CMK (cell line): ENCODE measurements around the gene BCKDHB.
"Not testable (repeated sequence)": the region's sequence is repeated elsewhere in the genome, so short reads cannot be mapped to it uniquely, and the experiment has no call there.

Experiments
- DNase-seq: peaks from one replicate; pipeline ENCODE4 v3.0.0-alpha.2; 2010; ENCODE audit warnings: low read depth

Gene BCKDHB

DNA sequence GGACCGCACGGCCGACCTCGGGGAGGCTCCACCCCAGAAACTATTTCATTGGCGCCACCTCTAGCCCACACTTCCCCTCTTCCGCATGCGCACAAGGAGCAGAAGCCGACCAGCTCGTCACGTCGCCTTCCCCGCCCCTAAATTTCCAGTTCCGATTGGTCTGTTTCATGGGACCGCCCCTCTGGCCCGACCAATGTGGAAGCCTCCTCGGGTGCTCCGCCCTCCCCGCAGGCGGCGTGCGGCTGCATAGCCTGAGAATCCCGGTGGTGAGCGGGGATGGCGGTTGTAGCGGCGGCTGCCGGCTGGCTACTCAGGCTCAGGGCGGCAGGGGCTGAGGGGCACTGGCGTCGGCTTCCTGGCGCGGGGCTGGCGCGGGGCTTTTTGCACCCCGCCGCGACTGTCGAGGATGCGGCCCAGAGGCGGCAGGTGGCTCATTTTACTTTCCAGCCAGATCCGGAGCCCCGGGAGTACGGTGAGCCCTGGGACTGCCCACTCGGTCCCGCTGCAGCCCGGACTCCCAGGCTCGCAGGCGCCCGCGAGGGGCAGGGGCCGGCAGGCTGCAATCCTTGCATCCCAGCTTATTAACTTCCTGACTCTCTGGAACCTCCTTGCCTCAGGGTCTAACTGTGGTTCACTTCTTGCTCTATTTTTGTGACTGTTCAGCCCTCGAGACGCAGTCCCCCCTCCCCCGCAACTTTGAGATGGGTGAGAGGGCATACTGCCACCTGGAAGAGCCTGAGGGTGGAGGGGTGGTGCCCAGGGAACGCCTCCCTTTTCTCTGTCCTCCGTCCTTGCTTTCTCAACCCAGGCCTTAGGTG is at the start of gene BCKDHB:
TSS of gene BCKDHB (plus strand) at position 254 of the 818 bp plus-strand sequence. CDS start at position 277, 23 bp downstream.
- DNase-seq = peak; percentile 89

DNA sequence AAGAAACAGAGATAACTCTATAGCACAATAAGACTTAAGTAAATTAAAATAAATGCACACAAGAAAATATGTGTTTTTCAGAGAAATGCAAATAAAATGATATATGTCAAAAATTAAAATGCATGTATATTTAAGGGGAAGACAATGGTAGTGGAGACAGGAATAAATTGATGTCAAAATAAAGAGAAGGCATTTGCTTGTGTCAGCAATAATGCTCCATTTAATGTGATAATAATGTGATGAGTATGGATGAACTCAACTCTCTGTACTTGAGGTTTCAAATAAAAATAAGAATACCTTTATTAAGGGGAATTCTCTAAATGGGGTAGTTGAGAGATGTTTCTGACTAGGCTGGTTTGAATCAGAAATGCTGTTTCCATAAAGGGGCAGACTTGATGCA is 45.7 kb upstream of the BCKDHB start:
- DNase-seq = no peak

DNA sequence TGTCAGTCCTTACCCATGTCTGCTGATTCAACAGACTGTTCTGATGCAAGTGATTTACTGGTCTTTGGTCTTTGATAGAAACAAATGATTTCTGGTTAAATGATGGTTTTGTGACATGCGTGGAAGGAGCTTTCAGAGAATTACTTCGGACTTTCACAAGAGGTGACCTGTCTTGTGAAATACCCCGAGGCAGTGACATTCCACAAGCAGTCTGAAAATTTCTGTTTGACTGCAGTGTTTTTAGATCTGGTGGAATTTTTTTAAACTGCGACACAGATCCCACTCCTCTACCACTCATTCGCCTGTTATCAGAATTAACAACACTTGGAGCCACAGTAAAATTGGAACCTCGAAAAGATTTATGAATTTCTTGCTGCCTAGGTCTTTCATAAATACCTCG is 38.3 kb upstream of the BCKDHB start:
- DNase-seq = not testable (repeated sequence)

DNA sequence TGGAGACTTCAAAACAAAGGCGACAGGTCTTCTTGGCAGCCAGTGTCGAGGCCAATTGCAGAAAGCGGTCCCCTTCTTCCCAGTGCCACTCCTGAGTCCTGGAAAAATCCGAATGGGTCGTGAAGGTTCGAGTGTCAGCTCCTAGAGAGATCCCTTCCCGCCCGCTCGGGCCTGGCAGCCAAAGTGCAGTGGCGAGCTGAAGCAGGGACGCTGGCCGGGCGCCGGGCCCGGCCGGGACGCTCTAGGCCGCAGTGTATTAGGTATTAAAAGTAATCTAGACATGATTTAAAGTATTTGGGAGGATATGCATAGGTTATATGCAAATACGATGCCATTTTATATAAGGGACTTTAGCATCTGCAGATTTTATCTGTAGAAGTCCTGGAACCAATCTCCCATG is 36.0 kb upstream of the BCKDHB start:
- DNase-seq = not testable (repeated sequence)

DNA sequence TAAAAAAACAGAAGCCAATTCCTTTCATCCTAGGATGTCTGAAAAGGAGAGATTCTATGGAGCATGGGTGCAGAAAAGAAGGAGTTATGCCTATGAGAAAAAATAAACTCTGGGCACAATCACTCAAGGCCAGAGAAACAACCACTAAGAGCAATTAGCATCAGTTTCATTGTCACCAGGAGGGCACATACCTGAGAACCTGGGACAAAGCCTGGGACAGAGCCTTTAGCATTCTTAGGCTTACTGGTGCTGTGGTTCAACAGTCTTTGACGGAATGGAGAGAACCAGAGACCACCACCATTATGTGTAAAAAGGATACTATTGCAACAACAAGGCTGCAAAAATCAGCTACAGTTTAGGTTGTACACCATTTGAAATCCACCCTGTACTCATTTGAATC is 29.4 kb upstream of the BCKDHB start:
- no peak for DNase-seq

DNA sequence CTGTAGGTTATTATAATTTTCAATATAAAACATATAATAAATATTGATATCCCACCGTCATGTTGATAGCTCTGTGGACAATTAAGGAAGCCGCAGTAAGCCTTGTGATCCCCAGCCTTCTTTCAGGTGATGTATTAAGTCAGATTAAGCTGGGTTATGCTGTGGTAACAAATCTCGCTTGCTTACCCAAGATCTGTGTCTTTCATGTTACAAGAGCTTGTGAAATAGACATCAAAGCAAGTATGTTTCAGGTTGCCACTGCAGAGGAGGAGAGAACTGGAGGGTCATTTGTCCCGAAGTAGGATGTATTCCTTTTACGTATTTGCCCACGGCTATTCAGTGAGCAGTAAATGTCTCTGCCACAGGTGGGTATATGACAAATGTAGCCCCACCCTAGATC is 17.8 kb upstream of the BCKDHB start:
- DNase-seq = no peak

DNA sequence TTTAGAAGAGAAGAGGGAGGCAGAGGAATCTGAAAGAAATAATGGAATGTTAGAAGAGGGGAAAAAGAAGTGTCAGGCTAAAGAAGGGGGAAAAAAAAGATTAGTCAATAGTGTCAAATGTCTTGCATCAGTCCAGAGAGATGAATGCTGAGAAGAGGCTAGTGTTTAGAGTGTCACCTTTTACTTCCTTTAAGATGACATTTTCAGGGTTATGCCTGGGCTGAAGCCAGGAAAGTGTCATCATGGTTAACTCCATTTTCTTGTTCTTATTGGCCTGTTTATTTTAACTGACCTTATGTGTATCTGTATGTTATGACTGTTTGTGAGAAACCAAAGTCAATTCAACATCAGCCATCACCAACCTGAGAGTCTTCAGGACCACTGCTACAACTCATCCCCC is 15.0 kb upstream of the BCKDHB start:
- no peak for DNase-seq

DNA sequence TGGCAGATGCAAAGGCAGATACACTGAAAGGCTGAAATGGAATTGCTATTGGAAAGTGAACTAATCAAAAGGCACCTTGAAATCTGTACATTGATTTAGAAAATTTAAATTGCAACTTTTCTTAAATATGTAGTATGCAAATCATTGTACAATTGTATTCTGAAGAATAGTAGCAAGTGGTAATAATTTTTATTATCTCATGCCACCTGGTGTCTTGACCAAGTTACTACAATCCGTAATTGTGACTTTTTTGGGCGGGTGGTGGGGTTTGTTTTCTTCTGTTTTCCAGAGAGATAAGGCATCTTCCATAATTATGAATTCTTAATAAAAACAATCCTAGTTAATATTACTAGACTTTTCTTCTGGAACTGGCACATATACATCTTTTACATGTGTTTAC is 12.5 kb upstream of the BCKDHB start:
- no peak for DNase-seq

DNA sequence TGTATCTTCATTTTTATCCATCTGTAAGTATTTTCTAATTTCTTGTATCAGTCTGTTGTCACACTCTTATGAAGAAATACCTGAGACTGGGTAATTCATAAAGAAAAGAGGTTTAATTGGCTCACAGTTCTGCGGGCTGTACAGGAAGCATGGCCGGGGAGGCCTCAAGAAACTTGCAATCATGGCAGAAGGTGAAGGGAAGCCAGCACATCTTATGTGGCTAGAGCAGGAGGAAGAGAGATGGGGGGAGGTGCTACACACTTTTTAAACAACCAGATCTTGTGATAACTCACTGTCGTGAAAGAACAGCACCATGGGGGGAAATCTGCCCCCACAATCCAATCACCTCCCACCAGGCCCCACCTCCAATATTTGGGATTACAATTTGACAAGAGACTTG is 10.9 kb upstream of the BCKDHB start:
- DNase-seq = no peak

DNA sequence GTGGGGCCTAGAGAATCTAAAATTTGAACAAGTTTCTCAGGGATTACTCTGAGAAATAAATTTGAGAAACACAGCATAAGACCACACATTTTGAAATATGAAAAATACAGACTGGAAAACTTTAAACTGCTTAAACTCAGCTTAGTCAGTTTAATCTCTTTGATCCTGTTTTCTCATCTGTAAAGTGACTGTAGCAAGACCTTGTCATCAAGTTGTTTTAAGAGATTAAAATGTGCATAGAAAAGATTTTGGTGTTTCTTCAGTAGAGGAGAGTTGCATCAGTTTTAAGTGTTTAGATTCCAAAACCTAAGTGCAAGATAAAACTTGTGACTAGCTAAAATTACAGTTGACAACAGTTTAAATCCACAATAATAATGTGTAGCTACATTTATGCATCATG is 8.1 kb upstream of the BCKDHB start:
- no peak for DNase-seq

DNA sequence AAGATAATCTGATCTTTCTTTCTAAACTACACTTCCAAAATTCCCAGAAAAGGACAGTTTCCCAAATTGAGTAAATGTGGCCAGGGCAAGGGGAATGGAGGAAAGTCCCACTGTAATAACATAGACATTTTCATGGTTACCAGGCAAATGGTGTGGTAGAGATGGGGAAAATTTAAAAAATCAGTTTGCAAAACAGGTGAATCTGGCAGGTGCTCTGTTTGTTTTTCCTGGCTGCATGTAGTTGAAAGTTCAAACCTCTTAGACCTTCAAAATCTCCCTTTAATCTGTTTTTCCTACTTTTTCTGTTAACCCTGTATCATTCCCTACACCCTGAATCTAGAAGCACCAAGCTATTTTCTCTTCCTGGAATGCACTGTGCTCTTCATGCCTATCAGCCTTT is 2.0 kb upstream of the BCKDHB start:
- no peak for DNase-seq

DNA sequence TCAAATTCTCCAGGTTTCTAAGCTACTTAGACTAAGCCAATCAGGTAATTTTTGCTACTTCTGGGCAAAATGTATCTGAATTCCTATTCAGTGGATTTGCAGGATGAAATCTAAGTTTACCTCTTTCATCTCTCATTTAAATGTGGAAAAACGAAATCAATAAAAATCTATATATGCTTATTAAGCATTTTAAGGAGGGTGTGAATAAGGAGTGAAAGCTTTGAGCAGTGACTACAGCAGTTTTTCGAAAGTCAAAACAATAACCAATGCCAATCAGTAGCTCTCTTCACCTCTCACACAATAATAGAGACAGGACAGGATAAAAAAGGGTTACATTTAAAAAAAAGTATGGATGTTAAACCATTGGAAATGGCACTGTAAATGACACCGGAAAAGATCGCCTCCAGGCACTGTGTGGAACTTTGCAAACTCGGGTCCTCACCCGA is 476 bp upstream of the BCKDHB start:
- no peak for DNase-seq

DNA sequence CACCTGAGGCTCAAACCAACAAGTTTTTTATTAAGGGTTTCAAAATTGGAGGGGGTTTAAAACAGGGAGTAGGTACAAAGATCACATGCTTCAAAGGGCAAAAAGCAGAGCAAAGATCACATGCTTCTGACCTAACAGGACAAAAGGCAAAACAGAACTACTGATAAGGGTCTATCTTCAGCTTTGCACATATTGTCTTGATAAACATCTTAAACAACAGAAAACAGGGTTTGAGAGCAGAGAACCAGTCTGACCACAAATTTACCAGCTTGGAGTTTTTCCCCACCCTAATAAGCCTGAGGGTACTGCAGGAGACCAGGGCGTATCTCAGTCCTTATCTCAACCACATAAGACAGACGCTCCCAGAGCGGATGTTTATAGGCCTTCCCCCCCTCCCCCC is 16.1 kb downstream of the BCKDHB start:
- peak; percentile 66 for DNase-seq

DNA sequence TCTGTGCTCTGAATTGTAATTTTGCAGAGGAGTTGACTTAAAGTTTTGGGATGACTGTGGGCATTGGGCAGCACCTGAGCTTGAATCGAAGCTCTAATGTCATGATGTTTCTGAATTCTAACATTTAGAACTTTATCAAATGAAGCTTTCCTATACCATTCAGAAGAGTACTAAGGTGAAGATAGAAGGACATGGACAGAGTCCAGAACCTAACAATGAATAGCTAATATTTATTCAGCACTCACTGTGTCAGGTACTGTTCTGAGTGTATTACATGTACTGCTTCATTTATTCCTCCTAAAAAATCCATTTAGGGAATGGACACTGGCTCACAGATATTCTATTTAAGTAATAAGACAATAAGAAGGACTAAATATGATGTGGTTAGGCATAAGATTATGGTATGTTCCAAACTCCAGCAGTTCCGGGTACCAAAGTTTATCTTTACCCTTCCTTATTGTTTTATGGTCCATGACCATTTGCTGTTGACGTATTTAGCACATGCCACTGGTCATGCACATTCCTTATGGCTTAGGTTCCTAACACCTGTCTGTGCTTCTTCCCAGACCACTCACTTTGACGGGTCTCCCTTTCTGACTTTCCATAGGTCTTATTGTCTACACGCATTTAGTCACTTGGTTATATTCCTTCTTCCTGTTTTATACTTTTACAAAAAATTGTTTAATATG is 20.3 kb downstream of the BCKDHB start:
- DNase-seq = no peak

DNA sequence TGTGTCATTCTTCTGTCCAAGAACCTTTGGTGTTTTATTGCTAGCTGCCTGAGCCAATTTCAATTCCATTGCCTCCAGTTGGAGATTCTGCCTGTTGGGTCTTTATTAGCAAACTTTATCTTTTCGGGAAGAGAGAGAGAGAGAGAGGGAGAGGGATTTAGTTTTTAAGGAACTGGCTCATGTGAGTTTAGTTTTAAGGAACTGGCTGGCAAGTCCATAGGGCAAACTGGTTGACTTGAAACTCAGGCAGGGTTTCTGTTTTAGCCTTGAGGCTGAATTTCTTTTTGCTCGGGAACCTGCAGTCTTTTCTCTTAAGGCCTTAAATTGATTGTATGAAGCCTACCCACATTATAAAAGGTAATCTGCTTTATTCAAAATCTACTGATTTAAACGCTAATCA is 23.0 kb downstream of the BCKDHB start:
- DNase-seq = no peak

DNA sequence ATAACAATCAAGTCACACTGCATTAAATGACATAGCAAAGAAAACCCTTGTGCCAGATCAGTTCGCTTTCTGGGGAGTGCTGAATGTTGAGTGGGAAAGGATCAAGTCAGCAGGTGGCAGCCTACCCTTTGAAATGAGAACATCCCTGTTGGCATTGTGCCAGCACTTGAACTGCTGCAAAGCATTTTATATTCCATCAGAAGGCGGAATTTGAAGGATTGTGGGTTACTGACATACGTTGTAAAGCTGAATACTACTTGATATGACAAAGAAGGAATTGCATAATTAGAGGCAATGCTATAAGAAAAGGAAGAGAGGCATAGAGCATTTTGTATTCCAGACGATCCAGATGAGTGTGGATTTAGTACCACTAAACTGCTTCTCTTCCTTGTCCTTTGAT is 26.5 kb downstream of the BCKDHB start:
- peak; percentile 48 for DNase-seq

DNA sequence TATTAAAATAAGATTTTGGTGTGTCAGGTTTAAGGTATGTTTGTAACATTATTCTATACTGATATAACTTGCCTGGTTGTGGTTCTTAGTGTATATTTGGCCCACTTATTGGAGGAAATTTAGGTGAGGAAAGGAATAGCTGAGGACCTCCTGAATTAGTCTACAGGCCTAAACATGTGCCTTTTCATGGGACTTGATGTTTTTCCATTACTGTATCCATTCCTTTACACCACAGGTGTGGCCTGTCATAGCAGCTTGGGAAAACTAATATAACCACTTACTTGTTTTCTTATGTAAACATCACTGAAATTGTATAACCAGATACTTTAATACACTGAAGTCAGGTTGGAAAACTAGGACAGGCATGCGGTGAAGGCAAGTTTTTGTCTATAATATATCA is 27.6 kb downstream of the BCKDHB start:
- no peak for DNase-seq

DNA sequence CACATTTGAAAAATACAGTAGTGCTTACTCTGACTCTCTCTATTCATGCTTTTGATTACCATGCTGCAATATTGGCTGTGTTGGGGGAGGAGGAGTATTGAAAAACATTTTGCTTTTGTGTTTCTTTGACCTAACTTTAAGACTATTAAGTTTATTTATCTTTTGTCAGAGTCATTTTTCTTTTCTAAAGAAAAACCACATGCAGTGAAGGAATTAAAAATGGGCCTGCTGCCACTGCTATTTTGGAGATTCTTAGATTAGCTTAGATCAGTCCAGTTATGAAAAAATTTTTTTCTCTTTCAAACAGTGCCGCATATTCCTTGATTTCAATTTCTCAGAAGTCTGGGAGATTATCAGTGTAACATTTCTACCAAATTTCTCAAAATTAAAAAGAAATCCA is 36.1 kb downstream of the BCKDHB start:
- no peak for DNase-seq

DNA sequence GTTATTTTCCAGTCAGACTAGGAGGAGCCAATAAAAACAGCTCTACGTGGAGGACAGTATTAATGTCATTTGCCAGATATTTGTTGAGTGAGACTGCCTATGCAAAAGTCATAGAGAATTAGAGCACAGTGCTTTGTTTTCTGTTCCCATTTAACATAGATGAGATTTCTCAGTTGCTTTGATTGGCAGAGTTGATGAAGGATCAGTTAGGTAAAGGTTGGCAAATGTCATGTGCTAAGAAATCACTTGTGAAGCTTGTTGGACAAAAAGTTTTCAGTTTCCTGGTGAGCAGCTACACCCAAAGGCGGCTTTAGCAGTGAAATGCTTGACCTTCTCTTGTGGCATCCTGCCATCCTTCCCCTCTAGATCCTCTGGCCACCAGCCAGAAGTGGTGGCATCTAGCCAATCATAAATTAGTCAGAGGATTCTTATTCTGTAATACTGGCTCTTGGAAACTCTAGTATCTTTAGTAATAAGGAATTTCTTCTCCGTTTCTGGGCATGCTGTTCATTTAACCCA is 37.0 kb downstream of the BCKDHB start:
- no peak for DNase-seq

DNA sequence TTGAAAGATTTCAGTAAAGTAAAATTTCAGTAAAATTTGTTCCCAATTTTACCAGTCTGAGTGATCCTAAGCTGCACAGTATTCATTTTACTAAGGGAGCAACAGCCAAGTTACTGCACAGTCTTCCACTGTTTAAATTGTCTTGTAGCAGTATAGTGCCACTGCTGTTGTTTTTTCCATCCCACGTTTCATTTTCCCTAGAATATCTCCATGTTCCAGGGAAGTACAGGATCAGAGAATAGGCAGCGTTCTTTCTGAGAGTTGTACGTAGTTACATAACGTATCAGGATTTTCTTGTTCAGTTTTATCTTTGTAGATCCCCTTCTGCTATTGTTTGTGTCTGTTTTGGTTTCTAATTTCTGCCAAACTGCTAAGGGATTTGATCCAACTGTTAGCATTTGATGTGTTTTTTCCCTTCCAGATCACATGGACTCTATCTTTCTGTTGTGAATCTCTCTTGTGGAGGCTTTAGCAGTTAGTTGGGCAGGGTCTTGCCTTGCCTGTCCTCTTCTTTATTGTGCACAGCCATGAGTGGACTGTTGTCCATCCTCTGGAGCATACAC is 38.4 kb downstream of the BCKDHB start:
- DNase-seq = no peak

DNA sequence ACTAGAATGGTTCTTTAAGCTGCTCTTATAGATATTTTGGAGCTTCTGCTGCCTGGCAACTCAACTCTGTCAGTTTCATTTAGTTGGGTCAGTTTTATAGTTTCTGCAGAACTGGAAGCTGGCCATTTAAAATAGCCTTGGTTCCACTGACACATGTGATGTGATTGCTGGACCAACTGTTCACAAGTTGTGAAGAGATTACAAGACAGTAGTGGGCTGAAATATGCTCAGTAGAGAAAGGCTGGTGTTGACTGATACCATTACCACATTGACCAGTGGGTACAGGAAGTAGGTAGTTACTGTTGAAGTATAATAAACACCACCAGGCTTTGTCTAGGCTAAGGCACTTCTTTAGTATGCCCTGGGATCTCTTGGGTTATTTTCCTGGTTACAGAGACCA is 39.0 kb downstream of the BCKDHB start:
- no peak for DNase-seq

DNA sequence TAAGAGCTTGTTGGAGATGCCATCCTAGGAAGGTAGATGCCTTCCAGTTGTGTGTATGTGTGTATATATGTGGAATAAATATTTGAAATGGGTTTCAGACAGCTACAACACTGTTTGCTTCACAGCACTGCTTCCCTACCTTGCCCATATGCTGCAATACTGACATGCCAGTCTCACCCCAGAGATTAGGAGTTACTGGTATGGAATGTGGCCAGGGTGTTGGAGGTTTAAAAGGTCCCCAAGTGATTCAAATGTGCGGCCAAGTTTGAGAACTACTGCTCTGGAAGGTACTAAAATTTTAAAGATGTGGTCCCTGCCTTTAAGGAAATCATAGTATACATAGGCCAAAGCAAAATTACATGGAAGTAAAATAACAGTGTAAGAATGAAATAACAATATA is 39.5 kb downstream of the BCKDHB start:
- DNase-seq = no peak

DNA sequence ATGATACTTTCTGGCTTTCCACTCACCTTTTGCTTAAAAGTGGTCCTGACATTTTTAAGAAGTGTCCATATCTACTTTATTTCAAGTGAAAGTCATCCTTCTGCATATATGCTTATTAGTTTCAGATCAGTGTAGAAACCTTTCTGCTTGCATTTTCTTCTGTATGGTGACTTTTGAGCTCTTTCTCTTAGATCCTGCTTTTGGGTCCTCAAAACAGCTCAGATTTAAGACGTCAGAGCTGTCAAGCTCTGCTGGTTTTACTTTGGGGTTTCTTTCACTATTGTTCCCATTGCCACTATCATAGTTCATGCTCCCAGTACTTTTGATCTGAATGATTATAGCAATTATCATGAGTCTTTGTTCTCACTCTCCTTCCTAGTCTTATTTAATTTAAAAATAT is 41.7 kb downstream of the BCKDHB start:
- DNase-seq = no peak
